Mononuclear cell (primary cell): ENCODE results near the gene RUFY2. TPM values are rescaled to one million over a fixed set of nuclear protein-coding genes. Genes with fewer than 3 reads are reported as not detected.
"Not testable (repeated sequence)": the region's sequence is repeated elsewhere in the genome, so short reads cannot be mapped to it uniquely, and the experiment has no call there.

Source experiments
- H3K27me3 ChIP-seq: 2 replicates; pipeline ENCODE4 v1.6.0; 2011; ENCODE audit warnings: low read length, control low read depth; ENCODE audit not compliant: insufficient read depth
- H3K4me1 ChIP-seq: 2 replicates; pipeline ENCODE4 v1.5.1; 2011; ENCODE audit warnings: mild to moderate bottlenecking, low read length, control low read depth; ENCODE audit not compliant: insufficient read depth
- H3K4me3 ChIP-seq: 2 replicates; pipeline ENCODE4 v1.5.1; 2011; ENCODE audit warnings: mild to moderate bottlenecking, low read length, moderate library complexity
- H3K9me3 ChIP-seq: 2 replicates; pipeline ENCODE4 v1.5.1; 2011; ENCODE audit warnings: low read depth, mild to moderate bottlenecking, control low read depth, low read length
- total RNA-seq: library from RNA; depleted of rRNA; stranded (reverse); fragments of >200 nt; gene quantifications from one replicate; pipeline ENCODE4 v1.2.3, GENCODE V29; 2012

Gene RUFY2, protein sequence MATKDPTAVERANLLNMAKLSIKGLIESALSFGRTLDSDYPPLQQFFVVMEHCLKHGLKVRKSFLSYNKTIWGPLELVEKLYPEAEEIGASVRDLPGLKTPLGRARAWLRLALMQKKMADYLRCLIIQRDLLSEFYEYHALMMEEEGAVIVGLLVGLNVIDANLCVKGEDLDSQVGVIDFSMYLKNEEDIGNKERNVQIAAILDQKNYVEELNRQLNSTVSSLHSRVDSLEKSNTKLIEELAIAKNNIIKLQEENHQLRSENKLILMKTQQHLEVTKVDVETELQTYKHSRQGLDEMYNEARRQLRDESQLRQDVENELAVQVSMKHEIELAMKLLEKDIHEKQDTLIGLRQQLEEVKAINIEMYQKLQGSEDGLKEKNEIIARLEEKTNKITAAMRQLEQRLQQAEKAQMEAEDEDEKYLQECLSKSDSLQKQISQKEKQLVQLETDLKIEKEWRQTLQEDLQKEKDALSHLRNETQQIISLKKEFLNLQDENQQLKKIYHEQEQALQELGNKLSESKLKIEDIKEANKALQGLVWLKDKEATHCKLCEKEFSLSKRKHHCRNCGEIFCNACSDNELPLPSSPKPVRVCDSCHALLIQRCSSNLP
- total RNA-seq: 20.5 TPM

DNA sequence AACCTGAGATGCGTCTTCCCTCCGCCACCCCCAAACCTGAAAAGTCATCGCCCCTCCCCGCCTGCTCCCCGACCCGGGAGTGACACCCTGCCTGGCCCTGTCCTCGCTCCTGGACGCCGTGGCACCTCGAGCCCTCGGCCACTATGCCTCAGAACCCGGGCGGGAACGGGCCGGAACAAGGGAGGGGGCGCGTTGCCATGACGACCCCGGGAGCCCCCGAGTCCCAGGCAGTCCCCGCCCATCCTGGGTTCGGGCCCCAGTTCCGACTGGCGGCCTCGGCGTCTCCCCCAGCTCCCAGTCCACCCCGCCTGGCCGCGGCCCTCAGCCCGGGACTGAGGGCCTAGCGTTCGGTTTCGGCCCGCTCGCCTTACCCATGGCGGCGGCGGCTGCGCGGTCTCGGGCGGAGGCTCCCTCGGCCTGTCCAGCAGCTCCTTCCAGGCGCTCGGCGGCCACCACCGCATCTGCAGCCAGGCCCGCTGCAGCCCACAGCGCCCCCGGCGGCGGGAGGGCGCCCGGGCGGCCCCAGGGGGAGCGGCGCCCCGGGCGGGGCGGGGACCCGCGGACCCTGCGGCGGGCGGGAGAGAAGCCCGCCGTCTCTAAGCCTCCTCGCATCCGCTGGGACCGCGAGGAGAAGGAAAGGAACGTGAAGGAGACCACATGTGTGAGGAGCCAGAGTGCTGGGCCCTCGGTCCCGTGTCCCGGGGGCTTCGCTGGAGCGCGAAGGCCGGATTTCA is at the start of gene RUFY2:
Gene RUFY2 (minus strand): TSS at position 463 of the 734 bp plus-strand sequence. CDS start 88 bp downstream, at position 375.
- H3K27me3 ChIP-seq: no peaks in the 10 kb centered on the region
- peaks cover 17% of the 10 kb centered on the region for H3K4me1 ChIP-seq
- peak within 1 kb of the TSS; percentile 94 for H3K4me3 ChIP-seq
- H3K9me3 ChIP-seq: no peaks in the 10 kb centered on the region

DNA sequence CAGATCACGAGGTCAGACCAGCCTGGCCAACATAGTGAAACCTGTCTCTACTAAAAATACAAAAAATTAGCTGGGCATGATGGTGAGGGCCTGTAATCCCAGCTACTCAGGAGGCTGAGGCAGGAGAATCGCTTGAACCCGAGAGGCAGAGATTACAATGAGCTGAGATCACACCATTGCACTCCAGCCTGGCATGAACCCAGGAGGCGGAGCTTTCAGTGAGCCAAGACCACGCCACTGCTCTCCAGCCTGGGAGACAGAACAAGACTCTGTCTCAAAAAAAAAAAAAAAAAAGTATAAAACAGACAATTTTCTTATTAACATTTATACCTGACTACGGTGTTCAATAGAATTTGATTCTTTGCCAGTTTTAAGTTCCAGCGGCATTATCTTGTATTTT is 42.6 kb upstream of the RUFY2 start:
- not testable (repeated sequence) for H3K4me1 ChIP-seq, H3K9me3 ChIP-seq, H3K4me3 ChIP-seq, H3K27me3 ChIP-seq

DNA sequence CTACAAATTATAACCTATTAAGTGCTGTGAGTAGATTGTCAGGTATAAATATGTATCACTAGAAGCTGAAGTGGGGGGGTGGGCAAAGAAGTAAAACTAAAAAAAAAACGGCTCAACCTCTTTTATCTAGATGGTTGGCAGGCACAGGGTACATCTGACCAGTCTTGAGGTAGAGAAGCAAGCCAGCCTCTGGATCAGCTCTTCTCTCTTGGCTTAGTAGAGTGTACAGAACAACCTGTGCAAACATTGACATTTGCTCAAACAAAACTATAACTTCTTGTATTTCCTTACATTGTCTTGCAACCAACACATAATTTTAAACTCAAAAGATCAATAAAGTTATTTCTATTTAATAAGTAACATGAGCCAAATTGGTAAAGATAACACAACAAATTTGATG is 39.1 kb upstream of the RUFY2 start:
- no peaks in the 10 kb centered on the region for H3K27me3 ChIP-seq
- no peak overlapping the region for H3K4me3 ChIP-seq
- H3K9me3 ChIP-seq: no peaks in the 10 kb centered on the region
- H3K4me1 ChIP-seq: no peaks in the 10 kb centered on the region

DNA sequence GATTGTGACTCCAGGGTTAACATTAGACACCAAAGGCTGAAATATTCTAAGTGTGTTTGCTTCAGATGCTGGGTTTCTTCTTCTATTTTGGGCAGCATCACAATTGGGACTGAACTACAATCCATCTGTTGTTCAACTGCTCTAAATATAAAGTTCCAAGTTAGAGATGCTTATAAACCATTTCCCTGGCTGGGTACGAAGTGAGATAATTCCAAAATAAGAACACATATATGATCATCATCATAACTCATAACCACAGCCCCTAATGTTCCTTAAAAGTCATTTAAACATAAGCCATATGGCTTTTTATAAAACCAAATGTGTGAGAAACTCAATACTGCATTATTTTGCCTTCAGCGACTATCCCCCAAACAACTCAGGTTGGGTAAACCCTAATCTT is 35.9 kb upstream of the RUFY2 start:
- Histone ChIP-seq H3K27me3 (no peaks in the 10 kb centered on the region), H3K4me1 (no peaks in the 10 kb centered on the region), H3K9me3 (no peaks in the 10 kb centered on the region), H3K4me3 (no peak overlapping the region)

DNA sequence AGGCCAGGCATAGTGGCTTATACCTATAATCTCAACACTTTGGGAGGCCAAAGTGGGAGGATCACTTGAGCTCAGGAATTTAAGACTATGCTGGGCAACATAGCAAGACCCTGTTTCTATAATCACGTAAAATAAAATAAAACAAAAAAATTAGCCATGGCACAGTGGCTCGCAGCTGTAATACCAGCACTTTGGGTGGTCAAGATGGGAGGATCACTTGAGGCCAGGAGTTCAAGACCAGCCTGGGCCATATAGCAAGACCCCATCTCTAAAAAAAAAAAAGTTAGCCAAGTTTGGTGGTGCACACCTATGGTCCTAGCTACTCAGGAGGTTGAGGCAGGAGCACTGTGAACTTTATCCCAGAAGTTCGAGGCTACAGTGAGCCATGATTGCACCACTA is 33.8 kb upstream of the RUFY2 start:
- H3K4me1 ChIP-seq: no peaks in the 10 kb centered on the region
- no peak overlapping the region for H3K4me3 ChIP-seq
- no peaks in the 10 kb centered on the region for H3K27me3 ChIP-seq
- no peaks in the 10 kb centered on the region for H3K9me3 ChIP-seq

DNA sequence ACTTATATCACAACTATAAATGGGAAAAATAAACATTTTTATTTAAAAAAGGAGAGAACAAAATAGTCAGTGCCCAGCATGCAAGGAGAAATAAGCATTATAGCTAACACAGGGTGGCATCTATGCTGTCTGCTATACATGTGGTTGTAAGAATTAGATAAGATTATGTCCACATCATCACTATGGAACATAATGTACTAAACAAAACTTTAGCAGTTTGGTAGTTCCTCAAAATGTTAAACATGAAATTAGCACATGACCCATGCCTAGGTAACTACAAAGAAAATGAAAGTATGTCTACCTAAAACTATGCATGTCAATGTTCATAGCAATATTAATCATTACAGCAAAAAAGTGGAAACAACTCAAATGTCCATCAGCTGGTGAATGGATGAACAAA is 28.7 kb upstream of the RUFY2 start:
- H3K4me1 ChIP-seq: no peaks in the 10 kb centered on the region
- no peak overlapping the region for H3K4me3 ChIP-seq
- no peaks in the 10 kb centered on the region for H3K9me3 ChIP-seq
- H3K27me3 ChIP-seq: no peaks in the 10 kb centered on the region

DNA sequence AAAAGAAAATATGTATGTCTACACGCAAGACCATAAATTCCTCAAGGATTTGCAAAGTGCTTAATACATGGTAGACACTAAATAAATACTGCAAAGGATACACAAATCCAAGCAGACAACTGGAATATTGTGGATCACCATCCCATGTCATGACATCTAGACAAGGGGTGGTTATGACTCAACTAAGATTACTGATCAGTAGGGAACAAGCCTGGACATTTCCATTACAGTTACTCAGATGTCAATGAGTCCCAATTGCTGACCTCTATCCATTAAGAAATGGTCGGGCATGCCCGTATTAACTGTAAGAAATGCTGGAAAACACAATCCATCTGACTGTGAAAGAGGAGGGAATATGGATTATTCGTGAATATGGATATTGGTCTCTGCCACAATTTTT is 27.6 kb upstream of the RUFY2 start:
- Histone ChIP-seq H3K27me3 (no peaks in the 10 kb centered on the region), H3K4me3 (no peak overlapping the region), H3K4me1 (no peaks in the 10 kb centered on the region), H3K9me3 (no peaks in the 10 kb centered on the region)

DNA sequence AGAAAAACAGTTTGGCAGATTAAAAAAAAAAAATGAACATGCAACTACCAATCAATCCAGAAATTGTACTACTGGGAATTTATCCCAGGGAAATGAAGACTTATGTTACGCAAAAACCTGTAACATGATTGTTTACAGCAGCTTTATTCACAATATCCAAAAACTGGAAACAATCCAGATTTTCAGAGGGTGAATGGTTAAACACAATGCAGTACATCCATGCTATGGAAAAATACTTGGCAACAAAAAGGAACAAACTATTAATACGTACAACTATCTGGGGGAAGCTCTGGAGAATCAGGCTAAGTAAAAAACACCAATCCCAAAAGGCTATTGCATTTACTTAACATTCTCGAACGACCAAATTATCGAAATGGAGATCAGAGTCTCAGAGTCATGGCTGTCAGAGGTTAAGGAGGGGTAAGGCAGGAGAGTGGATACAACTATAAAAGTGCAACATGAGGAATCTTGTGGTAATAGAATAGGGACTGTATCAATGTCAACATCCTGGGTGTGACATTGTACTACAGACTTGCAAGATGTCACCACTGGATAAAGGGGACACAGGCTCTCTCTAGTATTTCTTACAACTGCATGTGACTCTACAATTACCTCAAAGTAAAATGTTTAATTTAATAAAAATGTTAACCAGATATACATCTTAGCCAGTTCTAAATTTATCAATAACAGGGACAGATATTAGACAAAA is 21.5 kb upstream of the RUFY2 start:
- Histone ChIP-seq H3K4me1 (peaks cover 2% of the 10 kb centered on the region), H3K9me3 (no peaks in the 10 kb centered on the region), H3K27me3 (no peaks in the 10 kb centered on the region), H3K4me3 (no peak overlapping the region)

DNA sequence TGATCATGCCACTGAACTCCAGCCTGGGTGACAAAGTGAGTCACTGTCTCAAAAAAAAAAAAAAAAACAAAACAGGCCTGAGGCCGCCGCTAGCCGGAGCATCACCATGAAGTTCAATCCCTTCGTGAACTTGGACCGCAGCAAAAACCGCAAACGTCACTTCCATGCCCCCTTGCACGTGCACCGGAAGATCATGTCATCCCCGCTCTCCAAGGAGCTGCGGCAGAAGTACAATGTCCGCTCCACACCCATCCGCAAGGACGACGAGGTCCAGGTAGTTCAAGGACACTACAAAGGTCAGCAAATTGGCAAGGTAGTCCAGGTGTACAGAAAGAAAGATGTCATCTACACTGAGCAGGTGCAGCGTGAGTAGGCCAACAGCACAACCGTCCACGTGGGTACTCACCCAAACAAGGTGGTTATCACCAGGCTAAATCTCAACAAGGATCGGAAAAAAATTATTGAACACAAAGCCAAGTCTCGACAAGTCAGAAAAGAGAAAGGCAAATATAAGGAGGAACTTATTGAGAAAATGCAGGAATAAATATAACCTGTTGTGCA is 17.5 kb upstream of the RUFY2 start:
- no peak overlapping the region for H3K4me3 ChIP-seq
- H3K9me3 ChIP-seq: no peaks in the 10 kb centered on the region
- H3K4me1 ChIP-seq: peaks cover 4% of the 10 kb centered on the region
- no peaks in the 10 kb centered on the region for H3K27me3 ChIP-seq

DNA sequence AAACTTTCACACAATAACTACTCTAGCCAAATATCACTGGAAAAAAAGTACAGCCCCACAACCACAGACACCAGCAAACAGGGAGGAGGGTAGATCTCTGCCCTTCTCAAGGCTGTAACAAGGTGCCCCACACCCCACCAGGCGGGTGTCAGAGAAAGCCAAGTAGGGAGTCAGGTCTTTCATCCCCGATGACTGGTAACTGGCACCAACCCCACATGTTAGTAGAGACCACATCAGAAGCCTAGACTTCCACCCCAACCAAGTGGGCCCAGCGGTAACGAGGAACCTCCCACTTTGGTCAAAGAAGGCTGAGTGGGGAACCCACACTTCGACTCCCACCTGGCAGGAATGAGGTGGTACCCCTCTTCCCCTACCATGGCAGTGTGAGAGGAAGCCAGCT is 16.4 kb upstream of the RUFY2 start:
- Histone ChIP-seq H3K27me3 (no peaks in the 10 kb centered on the region), H3K9me3 (no peaks in the 10 kb centered on the region), H3K4me1 (peaks cover 4% of the 10 kb centered on the region), H3K4me3 (no peak overlapping the region)

DNA sequence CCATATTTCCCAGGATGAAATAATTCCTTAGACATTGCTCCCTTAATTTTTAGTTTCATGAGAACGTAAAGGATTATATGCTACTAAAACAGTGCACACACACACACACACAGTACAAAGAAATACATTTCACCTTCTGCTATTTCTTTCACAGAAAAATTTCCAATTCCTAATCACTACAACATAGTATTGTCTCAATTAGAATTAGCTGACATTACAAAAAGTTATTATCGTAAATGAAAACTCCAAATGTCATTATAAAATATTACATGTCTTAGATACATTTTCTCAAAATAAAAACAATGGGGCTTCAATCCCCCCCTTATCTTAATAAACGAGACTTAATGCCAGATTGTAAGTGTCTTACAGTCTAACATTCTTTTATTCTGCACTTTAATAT is 12.3 kb upstream of the RUFY2 start:
- no peaks in the 10 kb centered on the region for H3K9me3 ChIP-seq
- H3K27me3 ChIP-seq: no peaks in the 10 kb centered on the region
- H3K4me3 ChIP-seq: no peak overlapping the region
- peaks cover 4% of the 10 kb centered on the region for H3K4me1 ChIP-seq

DNA sequence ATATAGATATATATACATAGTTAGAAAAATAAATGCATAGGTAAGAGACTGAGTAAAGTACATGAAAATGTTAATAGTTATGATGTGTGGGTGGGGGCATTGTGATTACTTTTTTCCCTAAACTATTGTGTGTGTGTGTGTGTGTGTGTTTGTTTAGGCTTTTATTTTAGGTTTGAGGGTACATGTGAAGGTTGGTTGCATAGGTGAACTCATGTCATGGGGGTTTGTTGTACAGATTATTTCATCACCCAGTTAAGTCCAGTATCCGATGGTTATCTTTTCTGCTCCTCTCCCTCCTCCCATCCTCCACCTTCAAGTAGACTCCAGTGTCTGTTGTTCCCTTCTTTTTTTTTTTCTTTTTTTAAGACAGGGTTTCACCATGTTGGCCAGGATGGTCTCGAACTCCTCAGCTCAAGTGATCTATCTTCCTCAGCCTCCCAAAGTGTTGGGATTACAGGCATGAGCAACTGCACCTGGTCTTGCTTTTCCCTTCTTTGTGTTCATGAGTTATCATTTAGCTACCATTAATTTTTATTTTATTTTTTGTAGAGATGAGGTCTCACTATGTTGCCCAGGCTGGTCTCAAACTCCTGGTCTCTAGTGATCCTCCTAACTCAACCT is 1.9 kb upstream of the RUFY2 start:
- no peak overlapping the region for H3K4me3 ChIP-seq
- no peaks in the 10 kb centered on the region for H3K9me3 ChIP-seq
- peaks cover 17% of the 10 kb centered on the region for H3K4me1 ChIP-seq
- no peaks in the 10 kb centered on the region for H3K27me3 ChIP-seq

DNA sequence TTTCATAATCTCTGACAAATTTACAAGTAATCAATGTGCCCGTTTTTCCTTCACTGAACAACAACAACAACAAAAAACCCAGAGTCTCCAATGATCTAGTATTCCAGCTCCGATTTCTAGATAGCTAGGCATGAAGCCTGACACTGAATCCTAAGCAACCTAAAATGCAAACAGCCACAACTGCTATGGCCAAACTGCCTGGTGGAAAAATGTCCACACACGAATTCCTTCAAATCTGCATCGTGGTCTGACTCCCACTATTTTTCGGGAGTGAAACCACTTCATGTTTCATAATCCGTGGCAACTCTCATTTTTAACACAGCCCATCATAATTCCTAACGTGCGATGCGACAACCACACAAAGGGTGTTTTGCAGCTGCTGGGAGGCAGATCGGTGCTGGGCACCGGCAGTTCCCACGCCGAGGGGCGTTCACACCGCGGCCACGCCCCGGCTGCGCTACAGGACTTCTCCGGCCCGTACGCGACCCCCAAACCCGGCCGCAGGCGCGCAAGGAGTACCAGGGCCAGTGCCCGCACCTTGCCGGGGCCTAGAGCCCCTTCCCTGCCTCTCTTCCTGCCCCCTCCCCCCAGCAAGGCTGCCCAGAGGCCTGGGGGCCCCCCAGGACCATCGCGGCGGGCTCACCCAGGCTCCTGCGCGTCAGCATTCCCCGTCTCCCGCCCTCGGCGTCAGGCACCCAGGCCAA is 814 bp downstream of the RUFY2 start:
- Histone ChIP-seq H3K4me1 (peaks cover 17% of the 10 kb centered on the region), H3K9me3 (no peaks in the 10 kb centered on the region), H3K27me3 (no peaks in the 10 kb centered on the region), H3K4me3 (peak overlapping the region; percentile 94)

DNA sequence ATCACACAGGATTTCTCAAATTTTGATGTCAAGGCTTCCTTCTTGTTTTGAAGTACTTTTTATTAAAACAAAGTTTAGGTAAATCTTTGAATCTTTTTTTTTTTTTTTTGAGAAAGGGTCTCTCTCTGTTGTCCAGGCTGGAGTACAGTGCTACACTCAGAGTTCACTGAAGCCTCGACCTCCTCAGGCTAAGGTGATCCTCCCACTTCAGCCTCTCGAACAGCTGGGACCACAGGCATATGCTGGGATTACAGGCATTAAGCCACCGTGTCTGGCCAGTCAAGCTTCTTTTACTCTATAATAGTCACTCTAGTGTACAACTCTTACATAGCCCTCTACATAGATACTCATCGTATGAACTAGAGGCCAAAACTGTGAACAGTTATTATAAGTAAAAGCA is 3.4 kb downstream of the RUFY2 start:
- no peaks in the 10 kb centered on the region for H3K27me3 ChIP-seq
- no peaks in the 10 kb centered on the region for H3K9me3 ChIP-seq
- H3K4me1 ChIP-seq: peaks cover 17% of the 10 kb centered on the region
- H3K4me3 ChIP-seq: no peak overlapping the region
